ENCODE data around the gene EFCAB14.

DNA sequence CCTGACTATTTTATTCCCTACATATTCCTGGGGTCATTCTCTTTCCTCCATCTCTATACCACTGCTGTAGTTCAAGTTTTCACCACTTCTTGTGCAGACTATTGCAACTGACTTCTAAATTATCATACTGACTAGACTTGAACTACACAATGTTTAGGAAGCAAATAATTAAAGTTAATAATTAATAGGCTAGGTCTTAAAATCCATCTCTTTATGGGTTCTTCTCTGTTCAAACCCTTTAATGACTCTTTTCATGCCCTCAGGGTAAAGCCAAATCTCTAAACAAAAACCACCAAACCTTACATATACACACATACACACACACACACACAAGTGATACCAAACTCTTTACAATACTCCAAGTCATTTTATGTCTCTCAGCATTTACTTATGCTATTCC lies 80.0 kb downstream of the EFCAB14 start:
- TF ChIP-seq POLR2A (IDR thresholded peaks at IDR 0.05) (no peak), POLR2AphosphoS5 (IDR thresholded peaks at IDR 0.05) (no peak), CTCF (IDR thresholded peaks at IDR 0.05) (no peak)

Measured in upper lobe of left lung (tissue), 4 donors.